Measurements from ENCODE around the gene GAMT. TPM values are rescaled to one million over a fixed set of nuclear protein-coding genes. Genes with fewer than 3 reads are reported as not detected.

The GAMT gene
- total RNA-seq, 1 experiment from 2014 or later: 27.3 TPM

DNA sequence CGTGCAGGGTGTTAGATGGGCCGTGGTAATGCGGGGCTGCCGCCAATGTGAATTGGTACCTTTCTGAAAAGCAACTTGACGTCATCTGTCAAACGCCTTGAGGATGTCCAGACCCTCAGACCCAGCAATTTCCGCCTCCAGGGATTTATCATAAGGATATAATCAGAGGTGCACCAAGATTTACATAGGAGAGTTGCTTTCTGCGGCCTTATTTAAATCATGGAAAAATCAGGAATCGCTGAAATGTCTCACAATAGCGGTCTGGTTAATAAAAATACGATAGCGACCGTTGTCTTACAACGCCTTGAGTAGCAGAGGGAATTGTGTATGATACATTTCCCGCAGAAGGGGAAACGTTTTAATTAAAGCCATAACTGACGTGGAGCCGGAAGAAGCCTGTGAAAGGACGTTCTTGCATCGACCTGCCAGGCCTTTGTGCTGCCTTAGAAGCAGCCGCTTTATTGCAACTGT lies 49.9 kb downstream of the GAMT start:
- H3K9me3 ChIP-seq (ENCODE audit: insufficient read depth, low read depth): no peaks in the 10 kb centered on the region
- peaks cover 7% of the 10 kb centered on the region; the same call in 1 of the 2 replicates for H3K4me1 ChIP-seq (replicated peaks; ENCODE audit: insufficient read depth)
- peaks cover 5% of the 10 kb centered on the region; the same call in 1 of the 2 replicates for H3F3A ChIP-seq (ENCODE audit: insufficient read depth, low read depth)
- CTCF ChIA-PET: no interaction called here
- no peaks in the 10 kb centered on the region for H4K20me1 ChIP-seq (ENCODE audit: insufficient read depth)
- H2AFZ ChIP-seq: no peak overlapping the region
- BruUV-seq (replicated peaks): no TSS peak
- H3K4me3 ChIP-seq: no peak overlapping the region
- H3K4me2 ChIP-seq: no peak overlapping the region
- no peaks in the 10 kb centered on the region for H3K36me3 ChIP-seq (ENCODE audit: low read depth)
- no peaks in the 10 kb centered on the region for H3K9me2 ChIP-seq (ENCODE audit: insufficient read depth)
- no peak for DNase-seq
- TF ChIP-seq EZH2 (IDR thresholded peaks at IDR 0.05; ENCODE audit: low read depth): no peak
- TF ChIP-seq, protein P1, sequence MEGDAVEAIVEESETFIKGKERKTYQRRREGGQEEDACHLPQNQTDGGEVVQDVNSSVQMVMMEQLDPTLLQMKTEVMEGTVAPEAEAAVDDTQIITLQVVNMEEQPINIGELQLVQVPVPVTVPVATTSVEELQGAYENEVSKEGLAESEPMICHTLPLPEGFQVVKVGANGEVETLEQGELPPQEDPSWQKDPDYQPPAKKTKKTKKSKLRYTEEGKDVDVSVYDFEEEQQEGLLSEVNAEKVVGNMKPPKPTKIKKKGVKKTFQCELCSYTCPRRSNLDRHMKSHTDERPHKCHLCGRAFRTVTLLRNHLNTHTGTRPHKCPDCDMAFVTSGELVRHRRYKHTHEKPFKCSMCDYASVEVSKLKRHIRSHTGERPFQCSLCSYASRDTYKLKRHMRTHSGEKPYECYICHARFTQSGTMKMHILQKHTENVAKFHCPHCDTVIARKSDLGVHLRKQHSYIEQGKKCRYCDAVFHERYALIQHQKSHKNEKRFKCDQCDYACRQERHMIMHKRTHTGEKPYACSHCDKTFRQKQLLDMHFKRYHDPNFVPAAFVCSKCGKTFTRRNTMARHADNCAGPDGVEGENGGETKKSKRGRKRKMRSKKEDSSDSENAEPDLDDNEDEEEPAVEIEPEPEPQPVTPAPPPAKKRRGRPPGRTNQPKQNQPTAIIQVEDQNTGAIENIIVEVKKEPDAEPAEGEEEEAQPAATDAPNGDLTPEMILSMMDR (conservative IDR thresholded peaks at IDR 0.05): no peak
- no peaks in the 10 kb centered on the region for H3K27me3 ChIP-seq (ENCODE audit: insufficient read depth, low read depth)
- no peaks in the 10 kb centered on the region for H3K79me2 ChIP-seq (ENCODE audit: low read depth)
- POLR2A ChIA-PET (ENCODE audit: unreplicated experiment): no interaction called here
- intact Hi-C loops (cut with micrococcal nuclease; ENCODE audit: unreplicated experiment): no loop called here
- H3K27ac ChIP-seq: no peak overlapping the region

DNA sequence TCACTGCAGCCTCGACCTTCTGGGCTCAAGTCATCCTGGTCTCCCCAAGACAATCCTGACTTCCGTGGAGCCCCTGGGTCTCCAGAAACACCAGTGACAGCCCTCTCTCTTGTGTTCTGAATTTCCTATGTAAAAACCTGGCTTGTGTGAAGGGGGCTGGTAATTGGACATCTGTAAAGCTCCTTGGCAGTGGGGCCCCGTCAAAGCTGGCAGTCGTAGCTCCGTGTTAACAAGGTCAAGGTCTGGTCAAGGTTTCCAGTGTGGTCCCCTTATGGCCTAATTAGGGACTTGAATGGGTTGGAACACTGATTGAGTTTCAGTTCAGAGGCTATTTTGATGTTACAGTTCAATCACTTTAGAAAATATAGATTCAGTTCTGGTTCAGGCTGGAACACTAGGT lies 50.5 kb downstream of the GAMT start:
- H3K79me2 ChIP-seq (ENCODE audit: low read depth): no peaks in the 10 kb centered on the region
- peaks cover 3% of the 10 kb centered on the region; the same call in 1 of the 2 replicates for H3K4me1 ChIP-seq (replicated peaks; ENCODE audit: insufficient read depth)
- H3F3A ChIP-seq (ENCODE audit: insufficient read depth, low read depth): peaks cover 5% of the 10 kb centered on the region; the same call in 1 of the 2 replicates
- H3K36me3 ChIP-seq (ENCODE audit: low read depth): no peaks in the 10 kb centered on the region
- H3K9me3 ChIP-seq (ENCODE audit: insufficient read depth, low read depth): no peaks in the 10 kb centered on the region
- TF ChIP-seq, protein P1 (conservative IDR thresholded peaks at IDR 0.05): no peak
- no peak for TF ChIP-seq EZH2 (IDR thresholded peaks at IDR 0.05; ENCODE audit: low read depth)
- no peaks in the 10 kb centered on the region for H4K20me1 ChIP-seq (ENCODE audit: insufficient read depth)
- DNase-seq: no peak
- H3K4me2 ChIP-seq: no peak overlapping the region
- H2AFZ ChIP-seq: no peak overlapping the region
- no TSS peak for BruUV-seq (replicated peaks)
- ChIA-PET POLR2A (ENCODE audit: unreplicated experiment) (interaction anchor here (0.6 kb wide), 1 partner anchor 76 kb away, joined by 3 read pairs; the partner anchor contains the start of gene FAM174C), CTCF (interaction anchor here (0.7 kb wide), 1 partner anchor 1270 kb away, joined by 13 read pairs; no protein-coding TSS in a partner anchor)
- H3K27me3 ChIP-seq (ENCODE audit: insufficient read depth, low read depth): no peaks in the 10 kb centered on the region
- H3K27ac ChIP-seq: no peak overlapping the region
- intact Hi-C loops (cut with micrococcal nuclease; ENCODE audit: unreplicated experiment): no loop called here
- H3K9me2 ChIP-seq (ENCODE audit: insufficient read depth): no peaks in the 10 kb centered on the region
- no peak overlapping the region for H3K4me3 ChIP-seq

- H3K9me3 ChIP-seq (ENCODE audit: insufficient read depth, low read depth): no peaks in the 10 kb centered on the region
- H3F3A ChIP-seq (ENCODE audit: insufficient read depth, low read depth): peaks cover 5% of the 10 kb centered on the region; the same call in 1 of the 2 replicates
- CTCF ChIA-PET: no interaction called here
- H3K4me2 ChIP-seq: no peak overlapping the region
- no TSS peak for BruUV-seq (replicated peaks)
- H3K4me3 ChIP-seq: no peak overlapping the region
- no peaks in the 10 kb centered on the region for H3K27me3 ChIP-seq (ENCODE audit: insufficient read depth, low read depth)
- H3K4me1 ChIP-seq (replicated peaks; ENCODE audit: insufficient read depth): no peaks in the 10 kb centered on the region
- H3K36me3 ChIP-seq (ENCODE audit: low read depth): no peaks in the 10 kb centered on the region
- H3K27ac ChIP-seq: no peak overlapping the region
- no peak for TF ChIP-seq EZH2 (IDR thresholded peaks at IDR 0.05; ENCODE audit: low read depth)
- TF ChIP-seq, protein P1 (conservative IDR thresholded peaks at IDR 0.05): no peak
- no peak for DNase-seq
- intact Hi-C loops (cut with micrococcal nuclease; ENCODE audit: unreplicated experiment): no loop called here
- POLR2A ChIA-PET (ENCODE audit: unreplicated experiment): no interaction called here
- H3K79me2 ChIP-seq (ENCODE audit: low read depth): no peaks in the 10 kb centered on the region
- H2AFZ ChIP-seq: no peak overlapping the region
- no peaks in the 10 kb centered on the region for H3K9me2 ChIP-seq (ENCODE audit: insufficient read depth)
- H4K20me1 ChIP-seq (ENCODE audit: insufficient read depth): no peaks in the 10 kb centered on the region
These were observed 52.1 kb downstream of the GAMT start for GRCh38 chr19:1349211-1349610.

Other genes with a start within 250 kb of the GAMT start
- 75.6 and 82.4 TPM in 2 replicates for gene SBNO2, start 227.3 kb downstream of the GAMT start, total RNA-seq (2021)
- 53.0 and 59.5 TPM in 2 replicates for gene STK11, start 195.8 kb downstream of the GAMT start, total RNA-seq (2021)
- 1.8 and 1.9 TPM in 2 replicates for gene CBARP, start 163.5 kb downstream of the GAMT start, total RNA-seq (2021)
- 157 and 214 TPM in 2 replicates for gene ATP5F1D, start 159.8 kb downstream of the GAMT start, total RNA-seq (2021)
- gene MIDN, start 153.0 kb downstream of the GAMT start, total RNA-seq (2021): 61.4 and 92.0 TPM in 2 replicates
- gene CIRBP, start 132.2 kb downstream of the GAMT start, total RNA-seq (2021): 86.9 and 143 TPM in 2 replicates
- gene FAM174C, start 126.0 kb downstream of the GAMT start, total RNA-seq (2021): 51.8 and 64.2 TPM in 2 replicates
- 1.6 TPM in 1 of 2 replicates, not detected in the other for gene EFNA2, start 115.7 kb downstream of the GAMT start, total RNA-seq (2021)
- 67.5 and 83.5 TPM in 2 replicates for gene NDUFS7, start 17.6 kb downstream of the GAMT start, total RNA-seq (2021)
- gene DAZAP1, start 6.0 kb upstream of the GAMT start, total RNA-seq (2021): 122 and 144 TPM in 2 replicates
- gene RPS15, start 36.9 kb upstream of the GAMT start, total RNA-seq (2021): 967 and 1,004 TPM in 2 replicates
- 1.6 and 2.7 TPM in 2 replicates for gene APC2, start 48.6 kb upstream of the GAMT start, total RNA-seq (2021)
- 28.0 and 31.2 TPM in 2 replicates for gene C19orf25, start 77.7 kb upstream of the GAMT start, total RNA-seq (2021)
- gene PCSK4, start 88.8 kb upstream of the GAMT start, total RNA-seq (2021): 18.6 and 27.3 TPM in 2 replicates
- gene REEP6, start 89.6 kb upstream of the GAMT start, total RNA-seq (2021): 34.3 and 39.5 TPM in 2 replicates
- gene ADAMTSL5, start 111.5 kb upstream of the GAMT start, total RNA-seq (2021): 13.6 and 14.6 TPM in 2 replicates
- not detected in 2 replicates for gene PLK5, start 122.5 kb upstream of the GAMT start, total RNA-seq (2021)
- 55.6 and 63.7 TPM in 2 replicates for gene MEX3D, start 166.8 kb upstream of the GAMT start, total RNA-seq (2021)
- 129 and 143 TPM in 2 replicates for gene MBD3, start 191.3 kb upstream of the GAMT start, total RNA-seq (2021)
- gene UQCR11, start 203.9 kb upstream of the GAMT start, total RNA-seq (2021): 196 and 275 TPM in 2 replicates

Measured in PC-9 (cell line).